H1 (cell line): ENCODE measurements around the gene POLR2L. TPM values are rescaled to one million over a fixed set of nuclear protein-coding genes. Genes with fewer than 3 reads are reported as not detected.

Experiments
- CTBP2 ChIP-seq: IDR thresholded peaks from 2 replicates; pipeline ENCODE4 v1.7.0; 2011; ENCODE audit warnings: borderline replicate concordance, mild to moderate bottlenecking, moderate library complexity, mixed read lengths, low read length; ENCODE audit not compliant: insufficient read depth, insufficient read length
- EP300 ChIP-seq, 2 experiments: IDR thresholded peaks; 1 replicate in 1 of 2; 2 replicates in 1 of 2; pipeline ENCODE4 v1.6.1; 2011 to 2012; ENCODE audit warnings: low read depth in 2 of 2, low read length in 2 of 2, mild to moderate bottlenecking in 2 of 2, borderline replicate concordance in 1 of 2, inconsistent platforms in 1 of 2, moderate library complexity in 1 of 2
- polyA plus RNA-seq, 7 experiments: library from polyadenylated mRNA; depleted of rRNA in 3 of 7; stranded (reverse) in 5 of 7; unstranded in 2 of 7; fragments of >200 nt in 5 of 7; fragments of 200-250 nt in 2 of 7; gene quantifications; 1 replicate in 5 of 7; 2 replicates in 1 of 7; 4 replicates in 1 of 7; pipeline versions ENCODE4 v1.2.1 to v1.2.3, GENCODE V29; 2011 to 2013; ENCODE audit warnings: missing spikeins in 2 of 7, mixed read lengths in 2 of 7
- total RNA-seq: library from RNA; stranded (reverse); fragmentation: NEBNext Ultra II Directional; extraction: Animal tissue kit (Norgen Biotek cat#: 25700); gene quantifications from 2 replicates; pipeline ENCODE4 v1.2.1, GENCODE V29; 2021
- TF ChIP-seq, protein P1 (sequence below): IDR thresholded peaks from 2 replicates; pipeline ENCODE4 v1.6.1; 2011; ENCODE audit warnings: low read length, improper control_type of control experiment

POLR2L gene
- total and polyA plus RNA-seq, 2 of the 8 experiments (the other 6 are each of a cell fraction or from before 2014, with no cell fraction given): 140 to 151 TPM

DNA sequence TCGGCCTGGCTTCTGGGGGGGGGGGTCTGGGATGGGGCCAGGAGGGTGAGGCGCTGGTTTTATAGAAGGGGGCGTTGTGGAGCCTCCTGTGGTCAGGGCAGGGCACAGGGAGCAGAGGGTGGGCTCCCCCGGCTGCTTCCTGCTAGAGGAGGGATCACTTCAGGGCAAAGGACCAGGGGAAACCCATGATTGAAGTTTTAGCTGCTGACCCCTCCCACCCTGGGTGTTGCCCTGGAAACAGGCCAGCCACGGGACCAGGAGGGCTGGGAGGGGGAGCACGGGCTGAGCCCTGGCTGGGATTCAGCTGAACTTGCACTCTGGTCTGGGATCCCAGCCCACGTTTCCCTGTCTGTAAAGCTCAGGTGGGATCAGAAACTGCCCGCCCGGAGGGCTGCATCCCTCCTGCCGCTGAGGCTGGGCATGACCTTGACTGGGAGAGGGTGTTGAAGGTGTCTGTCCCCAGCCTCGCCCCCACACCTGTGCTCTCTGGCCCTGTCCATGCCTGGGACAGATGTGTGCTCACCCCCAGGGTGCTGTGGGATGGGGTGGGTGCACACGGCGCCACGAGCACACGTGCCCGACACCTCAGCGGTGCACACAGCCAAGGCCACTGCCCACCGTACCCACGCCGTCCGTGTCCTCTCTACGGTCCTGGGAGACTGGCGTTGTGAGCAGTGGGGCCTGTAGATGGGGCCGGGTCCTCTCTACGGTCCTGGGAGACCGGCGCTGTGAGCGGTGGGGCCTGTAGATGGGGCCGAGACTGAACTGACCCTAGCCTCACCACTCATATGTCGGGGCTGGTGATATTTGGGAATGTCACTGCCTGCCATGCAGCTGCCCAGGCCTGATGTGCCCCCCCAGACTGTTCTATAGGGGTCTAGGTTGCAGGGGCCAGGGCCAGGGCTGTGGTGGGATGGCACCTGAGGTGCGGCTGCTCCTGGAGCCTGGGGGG, 2.6 kb upstream of the POLR2L start (continued):
- TF ChIP-seq CTBP2: peak; percentile 16
- TF ChIP-seq, protein P1, sequence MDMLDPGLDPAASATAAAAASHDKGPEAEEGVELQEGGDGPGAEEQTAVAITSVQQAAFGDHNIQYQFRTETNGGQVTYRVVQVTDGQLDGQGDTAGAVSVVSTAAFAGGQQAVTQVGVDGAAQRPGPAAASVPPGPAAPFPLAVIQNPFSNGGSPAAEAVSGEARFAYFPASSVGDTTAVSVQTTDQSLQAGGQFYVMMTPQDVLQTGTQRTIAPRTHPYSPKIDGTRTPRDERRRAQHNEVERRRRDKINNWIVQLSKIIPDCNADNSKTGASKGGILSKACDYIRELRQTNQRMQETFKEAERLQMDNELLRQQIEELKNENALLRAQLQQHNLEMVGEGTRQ: 0 out of 2 replicates have a peak, but pooled peaks have one; percentile 36
- no peak for TF ChIP-seq EP300 (IDR thresholded peaks at IDR 0.05; ENCODE audit: borderline replicate concordance in 1 of 2, low read depth in 2 of 2, low read length in 2 of 2)
